Upper lobe of left lung (tissue), 4 donors: ENCODE results near the gene TSPEAR.

Experiments used
- CTCF ChIP-seq, 6 experiments: fragments of 450-650 bp in 4 of 6; fragments of 200-600 bp in 2 of 6; sonication (generic) in 2 of 6; IDR thresholded peaks; one replicate each; pipeline ENCODE4 v1.5.1; 2016 to 2019; ENCODE audit warnings: antibody characterized with exemption in 6 of 6
- EP300 ChIP-seq, 4 donors: sonication (generic); formaldehyde crosslinking; IDR thresholded peaks; one replicate each; pipeline ENCODE4 v1.5.1; 2017; ENCODE audit warnings: antibody characterized with exemption in 4 of 4, control low read depth in 2 of 4

- TF ChIP-seq CTCF (IDR thresholded peaks at IDR 0.05) (no peak), EP300 (IDR thresholded peaks at IDR 0.05) (no peak)
Observed at GRCh38 chr21:44687671-44688070, 23.7 kb downstream of the TSPEAR start.
